Caco-2 (cell line): ENCODE data around the gene CCDC158. TPM values are rescaled to one million over a fixed set of nuclear protein-coding genes. Genes with fewer than 3 reads are reported as not detected.

Experiments
- BruUV-seq: library from RNA; stranded (reverse); fragments of 400-500 nt; replicated peaks from 2 replicates; lab custom pipeline; 2021; lab: Mats Ljungman, UMichigan
- CTCF ChIA-PET: fragments of 300-600 bp; sonication (Branson Sonifier 250); formaldehyde crosslinking; loops from one replicate; lab custom pipeline; 2022; ENCODE audit warnings: antibody characterized with exemption; lab: Charles Lee
- POLR2A ChIA-PET: fragments of 300-600 bp; sonication (Branson Sonifier 250); formaldehyde crosslinking; loops from one replicate; lab custom pipeline; 2022; ENCODE audit warnings: antibody characterized with exemption; lab: Charles Lee
- DNase-seq, 2 experiments: peaks; one replicate each; pipeline versions ENCODE4 v3.0.0 to v3.0.0-alpha.2; 2020 to 2022
- H3K27me3 ChIP-seq: replicated peaks from 2 replicates; pipeline ENCODE4 v1.6.0; 2011; ENCODE audit warnings: low read length; ENCODE audit not compliant: control insufficient read depth, insufficient read depth
- H3K36me3 ChIP-seq: 2 replicates; pipeline ENCODE4 v1.5.1; 2011; ENCODE audit warnings: low read length; ENCODE audit not compliant: control insufficient read depth, insufficient read depth
- H3K4me1 ChIP-seq: fragments of 250-450 bp; sonication (Bioruptor Pico); 2 replicates; pipeline ENCODE4 v1.5.1; 2020; ENCODE audit warnings: mild to moderate bottlenecking
- H3K4me3 ChIP-seq: 2 replicates; pipeline ENCODE4 v1.5.1; 2011; ENCODE audit warnings: low read depth, mild to moderate bottlenecking, control low read depth, low read length
- H3K9me3 ChIP-seq: fragments of 250-450 bp; sonication (Bioruptor Pico); 2 replicates; pipeline ENCODE4 v1.5.1; 2020; ENCODE audit warnings: mild to moderate bottlenecking, moderate library complexity
- H3K27ac Mint-ChIP-seq: one replicate; pipeline ENCODE4 v1.8.0; 2022; ENCODE audit warnings: mixed read lengths; ENCODE audit not compliant: unreplicated experiment
- H3K27me3 Mint-ChIP-seq: one replicate; pipeline ENCODE4 v1.8.0; 2022; ENCODE audit warnings: mixed read lengths; ENCODE audit not compliant: insufficient read depth, unreplicated experiment
- H3K36me3 Mint-ChIP-seq: one replicate; pipeline ENCODE4 v1.8.0; 2022; ENCODE audit warnings: mild to moderate bottlenecking, mixed read lengths; ENCODE audit not compliant: insufficient read depth, unreplicated experiment
- H3K4me1 Mint-ChIP-seq: one replicate; pipeline ENCODE4 v1.8.0; 2022; ENCODE audit warnings: low read depth, mixed read lengths; ENCODE audit not compliant: unreplicated experiment
- H3K4me3 Mint-ChIP-seq: one replicate; pipeline ENCODE4 v1.8.0; 2022; ENCODE audit warnings: mild to moderate bottlenecking, moderate library complexity, mixed read lengths; ENCODE audit not compliant: unreplicated experiment
- H3K9me3 Mint-ChIP-seq: one replicate; pipeline ENCODE4 v1.8.0; 2022; ENCODE audit warnings: mixed read lengths; ENCODE audit not compliant: unreplicated experiment
- intact Hi-C: fragments of 100-400 bp; cut with micrococcal nuclease; formaldehyde crosslinking; loops from one replicate; pipeline ENCODE4 v1.10.0; 2022; ENCODE audit not compliant: unreplicated experiment
- total RNA-seq: library from RNA; stranded (reverse); gene quantifications from 2 replicates; pipeline ENCODE4 v1.2.3, GENCODE V29; 2022
- TF ChIP-seq, protein P1 (sequence below), 2 experiments: fragments of 200-600 bp in 1 of 2; IDR thresholded peaks; 1 replicate in 1 of 2; 2 replicates in 1 of 2; pipeline versions ENCODE4 v1.5.1 to v1.8.0; 2011 to 2022; ENCODE audit warnings: antibody characterized with exemption in 1 of 2, control low read depth in 1 of 2, inconsistent platforms in 1 of 2, low read depth in 1 of 2, low read length in 1 of 2, mild to moderate bottlenecking in 1 of 2, moderate library complexity in 1 of 2; ENCODE audit not compliant: insufficient read depth in 1 of 2, severe bottlenecking in 1 of 2, unreplicated experiment in 1 of 2

The CCDC158 gene
- total RNA-seq, 1 experiment from 2014 or later: 0.39 TPM

DNA sequence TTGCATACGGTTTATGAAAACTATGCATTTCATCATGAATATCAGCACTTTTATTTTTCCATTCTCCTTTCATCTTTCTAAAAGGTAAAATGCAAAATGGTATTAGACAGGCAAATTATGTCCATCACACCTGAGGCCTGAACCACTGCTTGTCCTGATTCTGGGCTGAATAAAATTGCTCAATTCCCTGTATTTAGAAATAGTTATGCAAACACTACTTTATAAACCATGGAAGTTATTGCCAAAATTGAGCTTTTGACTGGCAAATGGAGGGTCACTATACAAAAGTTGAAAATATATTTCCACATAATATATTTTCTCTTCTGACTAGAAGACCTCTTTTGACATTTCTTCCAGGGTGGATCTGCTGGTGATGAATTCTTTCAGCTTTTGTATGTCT lies 148.4 kb downstream of the CCDC158 start:
- POLR2A ChIA-PET: no interaction called here

DNA sequence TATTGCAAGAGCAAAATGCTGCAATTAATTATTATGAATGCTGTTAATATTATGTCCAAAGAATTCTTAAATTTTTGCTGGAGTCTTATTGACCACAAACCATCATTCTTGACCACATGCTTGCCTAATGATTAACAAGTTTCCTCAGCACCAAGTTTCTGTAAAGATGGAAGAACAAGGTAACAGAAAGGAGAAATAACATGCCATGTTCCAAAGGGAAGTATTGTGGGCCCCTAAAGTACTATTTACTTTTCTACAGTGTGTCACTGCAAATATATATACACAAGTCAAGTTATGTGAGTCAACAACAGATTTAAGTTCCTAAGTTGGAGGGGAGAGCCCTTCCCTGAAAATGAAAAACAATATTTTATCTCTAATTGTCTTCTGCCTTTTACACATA lies 148.9 kb downstream of the CCDC158 start:
- Histone ChIP-seq H3K4me3 (no peak overlapping the region), H3K36me3 (no peaks in the 10 kb centered on the region), H3K4me1 (peaks cover 8% of the 10 kb centered on the region), H3K27me3 (no peaks in the 10 kb centered on the region), H3K9me3 (0 out of 2 replicates have a peak, but pooled peaks cover 3% of the 10 kb centered on the region)
- Mint-ChIP-seq H3K4me1 (peaks cover 22% of the 10 kb centered on the region), H3K9me3 (no peaks in the 10 kb centered on the region), H3K36me3 (no peaks in the 10 kb centered on the region), H3K4me3 (no peak overlapping the region), H3K27ac (no peak overlapping the region), H3K27me3 (no peaks in the 10 kb centered on the region)
- TF ChIP-seq, protein P1, sequence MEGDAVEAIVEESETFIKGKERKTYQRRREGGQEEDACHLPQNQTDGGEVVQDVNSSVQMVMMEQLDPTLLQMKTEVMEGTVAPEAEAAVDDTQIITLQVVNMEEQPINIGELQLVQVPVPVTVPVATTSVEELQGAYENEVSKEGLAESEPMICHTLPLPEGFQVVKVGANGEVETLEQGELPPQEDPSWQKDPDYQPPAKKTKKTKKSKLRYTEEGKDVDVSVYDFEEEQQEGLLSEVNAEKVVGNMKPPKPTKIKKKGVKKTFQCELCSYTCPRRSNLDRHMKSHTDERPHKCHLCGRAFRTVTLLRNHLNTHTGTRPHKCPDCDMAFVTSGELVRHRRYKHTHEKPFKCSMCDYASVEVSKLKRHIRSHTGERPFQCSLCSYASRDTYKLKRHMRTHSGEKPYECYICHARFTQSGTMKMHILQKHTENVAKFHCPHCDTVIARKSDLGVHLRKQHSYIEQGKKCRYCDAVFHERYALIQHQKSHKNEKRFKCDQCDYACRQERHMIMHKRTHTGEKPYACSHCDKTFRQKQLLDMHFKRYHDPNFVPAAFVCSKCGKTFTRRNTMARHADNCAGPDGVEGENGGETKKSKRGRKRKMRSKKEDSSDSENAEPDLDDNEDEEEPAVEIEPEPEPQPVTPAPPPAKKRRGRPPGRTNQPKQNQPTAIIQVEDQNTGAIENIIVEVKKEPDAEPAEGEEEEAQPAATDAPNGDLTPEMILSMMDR (IDR thresholded peaks at IDR 0.05; ENCODE audit: insufficient read depth in 1 of 2, low read depth in 1 of 2, low read length in 1 of 2, severe bottlenecking in 1 of 2, unreplicated experiment in 1 of 2): no peak
- BruUV-seq: no TSS peak
- intact Hi-C loops: no loop called here
- POLR2A ChIA-PET: no interaction called here
- CTCF ChIA-PET: no interaction called here
- DNase-seq: no peak

More for the DNA sequence above, 148.4 kb downstream of the CCDC158 start:
- intact Hi-C loops: no loop called here
- H3K27me3 Mint-ChIP-seq: no peaks in the 10 kb centered on the region
- Histone ChIP-seq H3K4me3 (no peak overlapping the region), H3K9me3 (0 out of 2 replicates have a peak, but pooled peaks cover 3% of the 10 kb centered on the region), H3K4me1 (peaks cover 9% of the 10 kb centered on the region), H3K27me3 (no peaks in the 10 kb centered on the region), H3K36me3 (no peaks in the 10 kb centered on the region)
- H3K4me1 Mint-ChIP-seq: peaks cover 22% of the 10 kb centered on the region
- no peak for DNase-seq
- H3K36me3 Mint-ChIP-seq: no peaks in the 10 kb centered on the region
- no peak overlapping the region for H3K27ac Mint-ChIP-seq
- CTCF ChIA-PET: no interaction called here
- H3K4me3 Mint-ChIP-seq: no peak overlapping the region
- H3K9me3 Mint-ChIP-seq: no peaks in the 10 kb centered on the region
- no TSS peak for BruUV-seq
- TF ChIP-seq, protein P1 (IDR thresholded peaks at IDR 0.05; ENCODE audit: insufficient read depth in 1 of 2, low read depth in 1 of 2, low read length in 1 of 2, severe bottlenecking in 1 of 2, unreplicated experiment in 1 of 2): no peak

DNA sequence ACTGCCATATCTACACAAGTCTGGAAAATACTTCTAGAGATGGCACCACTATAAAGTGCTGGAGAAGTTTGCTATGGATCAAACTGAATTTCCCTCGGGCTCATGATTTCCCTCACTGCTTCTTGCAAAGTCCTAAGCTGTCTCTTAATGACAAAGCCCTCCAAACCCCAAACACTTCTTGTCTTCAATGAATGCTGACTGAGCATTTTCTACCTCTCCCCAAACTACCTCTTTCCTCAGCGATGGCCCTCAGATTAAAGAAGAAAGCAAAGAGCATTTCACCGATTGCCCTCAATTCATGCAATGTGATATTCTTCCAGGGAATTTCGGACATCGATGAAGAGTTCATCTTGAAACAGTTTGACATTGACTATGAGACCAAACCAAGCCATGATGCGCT lies 149.7 kb downstream of the CCDC158 start:
- no peaks in the 10 kb centered on the region for H3K9me3 Mint-ChIP-seq

More for the DNA sequence above, 149.7 kb downstream of the CCDC158 start:
- Histone ChIP-seq H3K9me3 (0 out of 2 replicates have a peak, but pooled peaks cover 3% of the 10 kb centered on the region), H3K36me3 (no peaks in the 10 kb centered on the region), H3K4me1 (peaks cover 8% of the 10 kb centered on the region), H3K4me3 (no peak overlapping the region), H3K27me3 (no peaks in the 10 kb centered on the region)
- BruUV-seq: no TSS peak
- CTCF ChIA-PET: no interaction called here
- H3K4me3 Mint-ChIP-seq: no peak overlapping the region
- TF ChIP-seq, protein P1 (IDR thresholded peaks at IDR 0.05; ENCODE audit: insufficient read depth in 1 of 2, low read depth in 1 of 2, low read length in 1 of 2, severe bottlenecking in 1 of 2, unreplicated experiment in 1 of 2): no peak
- H3K27ac Mint-ChIP-seq: no peak overlapping the region
- peaks cover 22% of the 10 kb centered on the region for H3K4me1 Mint-ChIP-seq
- no peaks in the 10 kb centered on the region for H3K36me3 Mint-ChIP-seq
- no peak for DNase-seq
- intact Hi-C loops: no loop called here
- H3K27me3 Mint-ChIP-seq: no peaks in the 10 kb centered on the region
- POLR2A ChIA-PET: interaction anchor here (1.4 kb wide), 1 partner anchor 20 kb away, joined by 3 read pairs; the partner anchor contains the start of gene FAM47E
